Measurements from ENCODE around the gene ALDH1B1. TPM values are rescaled to one million over a fixed set of nuclear protein-coding genes. Genes with fewer than 3 reads are reported as not detected.

ALDH1B1 gene
- polyA plus RNA-seq, 1 donor (not counting 4 experiments of a cell fraction or from before 2014, with no cell fraction given), result 14.4 TPM

DNA sequence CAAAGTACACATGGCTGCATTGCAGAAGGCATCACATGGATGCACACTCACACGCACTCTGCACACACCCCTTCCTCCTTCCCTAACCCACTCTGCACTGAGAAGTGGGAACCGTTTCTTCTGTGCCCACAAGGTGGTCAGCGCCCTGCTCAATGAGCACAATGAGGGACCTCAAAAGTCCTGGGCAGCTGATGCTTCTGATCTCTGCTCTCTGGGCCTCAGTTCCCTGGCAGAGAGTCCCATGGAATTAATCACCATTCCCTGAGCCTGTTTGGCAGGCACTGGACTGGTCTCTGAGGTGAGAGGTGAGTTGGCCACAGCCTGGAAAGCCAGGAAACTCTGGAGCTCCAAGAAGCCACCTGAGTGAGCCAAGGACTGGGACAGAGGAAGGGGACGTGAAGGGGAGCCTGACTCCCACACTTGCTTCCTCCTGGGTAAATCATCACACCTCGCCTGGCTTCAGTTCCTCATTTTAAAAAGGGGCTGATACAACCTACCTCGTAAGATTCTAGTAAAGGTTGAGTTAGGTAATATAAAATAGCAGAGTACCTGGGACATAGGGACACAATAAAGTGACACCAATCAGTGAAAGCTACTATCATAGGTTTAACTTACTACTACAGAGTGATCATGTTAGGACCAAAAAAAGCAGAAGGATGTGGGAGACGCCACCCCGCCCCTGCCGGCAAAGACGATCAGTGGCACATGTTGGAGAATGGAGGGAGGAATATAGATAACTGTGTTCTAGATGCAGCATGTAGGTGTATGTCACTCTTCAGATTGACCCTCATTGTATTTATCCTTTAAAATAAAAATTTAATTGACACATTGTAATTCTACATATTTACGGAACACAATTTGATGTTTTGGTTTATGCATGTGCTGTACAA, 52.9 kb downstream of the ALDH1B1 start:
- H3K27ac ChIP-seq (ENCODE audit: control insufficient read depth, insufficient read depth, low read length), result no peak overlapping the region
- H3K27me3 ChIP-seq (ENCODE audit: control insufficient read depth, extremely low read depth, insufficient read depth, low read length), result no peaks in the 10 kb centered on the region
- H3K4me3 ChIP-seq (ENCODE audit: control insufficient read depth in 2 of 3, extremely low read depth in 1 of 3, insufficient read depth in 2 of 3, low read depth in 1 of 3, low read length in 3 of 3), result no peak overlapping the region
- DNase-seq (ENCODE audit: low read depth, low spot score) (no peak), FAIRE-seq (no peak)
- H3K9me3 ChIP-seq (ENCODE audit: control insufficient read depth, low read depth, low read length), result no peaks in the 10 kb centered on the region
- TF ChIP-seq, protein P1, sequence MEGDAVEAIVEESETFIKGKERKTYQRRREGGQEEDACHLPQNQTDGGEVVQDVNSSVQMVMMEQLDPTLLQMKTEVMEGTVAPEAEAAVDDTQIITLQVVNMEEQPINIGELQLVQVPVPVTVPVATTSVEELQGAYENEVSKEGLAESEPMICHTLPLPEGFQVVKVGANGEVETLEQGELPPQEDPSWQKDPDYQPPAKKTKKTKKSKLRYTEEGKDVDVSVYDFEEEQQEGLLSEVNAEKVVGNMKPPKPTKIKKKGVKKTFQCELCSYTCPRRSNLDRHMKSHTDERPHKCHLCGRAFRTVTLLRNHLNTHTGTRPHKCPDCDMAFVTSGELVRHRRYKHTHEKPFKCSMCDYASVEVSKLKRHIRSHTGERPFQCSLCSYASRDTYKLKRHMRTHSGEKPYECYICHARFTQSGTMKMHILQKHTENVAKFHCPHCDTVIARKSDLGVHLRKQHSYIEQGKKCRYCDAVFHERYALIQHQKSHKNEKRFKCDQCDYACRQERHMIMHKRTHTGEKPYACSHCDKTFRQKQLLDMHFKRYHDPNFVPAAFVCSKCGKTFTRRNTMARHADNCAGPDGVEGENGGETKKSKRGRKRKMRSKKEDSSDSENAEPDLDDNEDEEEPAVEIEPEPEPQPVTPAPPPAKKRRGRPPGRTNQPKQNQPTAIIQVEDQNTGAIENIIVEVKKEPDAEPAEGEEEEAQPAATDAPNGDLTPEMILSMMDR (optimal IDR thresholded peaks at IDR 0.05 in 1 of 3, IDR thresholded peaks at IDR 0.05 in 1 of 3, conservative IDR thresholded peaks at IDR 0.05 in 1 of 3; ENCODE audit: extremely low read depth in 1 of 3, insufficient read depth in 2 of 3, low read length in 3 of 3), result no peak
- TF ChIP-seq EZH2 (IDR thresholded peaks at IDR 0.05; ENCODE audit: low read length), result no peak
- H4K20me1 ChIP-seq (ENCODE audit: control insufficient read depth, extremely low read depth, insufficient read depth, low read length), result no peaks in the 10 kb centered on the region
- H3K9ac ChIP-seq (ENCODE audit: control insufficient read depth, extremely low read depth, insufficient read depth, low read length), result no peak overlapping the region
- dilution Hi-C loops (cut with MboI; ENCODE audit: extremely low pct_ligation_motif_present, low sequenced_read_pairs), result no loop called here
- no peak overlapping the region for H2AFZ ChIP-seq (ENCODE audit: control insufficient read depth, low read length)
- no peaks in the 10 kb centered on the region for H3K79me2 ChIP-seq (ENCODE audit: control insufficient read depth, insufficient read depth, low read length)
- H3K4me2 ChIP-seq (ENCODE audit: control insufficient read depth, extremely low read depth, insufficient read depth, low read depth, low read length), result no peak overlapping the region
- peaks cover 9% of the 10 kb centered on the region for H3K4me1 ChIP-seq (ENCODE audit: control insufficient read depth, extremely low read depth, insufficient read depth, low read length)
- H3K36me3 ChIP-seq (ENCODE audit: control insufficient read depth in 2 of 2, extremely low read depth in 1 of 2, insufficient read depth in 2 of 2, low read length in 2 of 2), result no peaks in the 10 kb centered on the region
- H3K9me1 ChIP-seq (ENCODE audit: control insufficient read depth, extremely low read depth, insufficient read depth, low read length), result no peaks in the 10 kb centered on the region

DNA sequence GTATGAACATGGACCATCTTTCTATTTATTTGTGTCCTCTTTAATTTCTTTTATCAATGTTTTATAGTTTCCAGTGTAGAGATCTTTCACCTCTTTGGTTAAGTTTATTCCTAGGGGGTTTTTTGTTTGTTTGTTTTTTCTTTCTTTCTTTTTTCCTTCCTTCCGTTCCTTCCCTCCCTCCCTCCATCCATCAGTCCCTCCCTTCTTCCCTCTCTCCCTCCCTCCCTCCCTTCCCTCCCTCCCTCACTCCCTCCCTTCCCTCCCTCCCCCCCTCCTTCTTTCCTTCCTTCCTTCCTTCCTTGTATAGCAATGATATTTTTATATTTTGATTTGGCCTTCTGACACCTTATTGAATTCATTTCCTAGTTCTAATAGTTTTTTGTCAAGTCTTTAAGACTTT, 55.2 kb downstream of the ALDH1B1 start:
- dilution Hi-C loops (cut with MboI; ENCODE audit: extremely low pct_ligation_motif_present, low sequenced_read_pairs), result no loop called here
- Histone ChIP-seq H3K4me1 (ENCODE audit: control insufficient read depth, extremely low read depth, insufficient read depth, low read length) (peaks cover 9% of the 10 kb centered on the region), H3K4me3 (ENCODE audit: control insufficient read depth in 2 of 3, extremely low read depth in 1 of 3, insufficient read depth in 2 of 3, low read depth in 1 of 3, low read length in 3 of 3) (no peak overlapping the region), H3K9me1 (ENCODE audit: control insufficient read depth, extremely low read depth, insufficient read depth, low read length) (no peaks in the 10 kb centered on the region), H4K20me1 (ENCODE audit: control insufficient read depth, extremely low read depth, insufficient read depth, low read length) (no peaks in the 10 kb centered on the region), H3K27ac (ENCODE audit: control insufficient read depth, insufficient read depth, low read length) (no peak overlapping the region), H2AFZ (ENCODE audit: control insufficient read depth, low read length) (no peak overlapping the region), H3K9me3 (ENCODE audit: control insufficient read depth, low read depth, low read length) (no peaks in the 10 kb centered on the region), H3K9ac (ENCODE audit: control insufficient read depth, extremely low read depth, insufficient read depth, low read length) (no peak overlapping the region), H3K79me2 (ENCODE audit: control insufficient read depth, insufficient read depth, low read length) (no peaks in the 10 kb centered on the region), H3K4me2 (ENCODE audit: control insufficient read depth, extremely low read depth, insufficient read depth, low read depth, low read length) (no peak overlapping the region), H3K36me3 (ENCODE audit: control insufficient read depth in 2 of 2, extremely low read depth in 1 of 2, insufficient read depth in 2 of 2, low read length in 2 of 2) (no peaks in the 10 kb centered on the region), H3K27me3 (ENCODE audit: control insufficient read depth, extremely low read depth, insufficient read depth, low read length) (no peaks in the 10 kb centered on the region)
- no peak for FAIRE-seq
- no peak for TF ChIP-seq EZH2 (IDR thresholded peaks at IDR 0.05; ENCODE audit: low read length)
- TF ChIP-seq, protein P1 (optimal IDR thresholded peaks at IDR 0.05 in 1 of 3, IDR thresholded peaks at IDR 0.05 in 1 of 3, conservative IDR thresholded peaks at IDR 0.05 in 1 of 3; ENCODE audit: extremely low read depth in 1 of 3, insufficient read depth in 2 of 3, low read length in 3 of 3), result no peak
- no peak for DNase-seq (ENCODE audit: low read depth, low spot score)

Other genes starting within 250 kb of the ALDH1B1 start
- gene IGFBPL1, start 31.8 kb downstream of the ALDH1B1 start, polyA plus RNA-seq, result not detected in 3 replicates
- gene ANKRD18A, start 227.9 kb downstream of the ALDH1B1 start, polyA plus RNA-seq, result 1.7 to 4.5 TPM (median 4.0 TPM) in 3 replicates

Measured in keratinocyte (primary cell).